PC-9 (cell line): ENCODE results near the gene PELI3. TPM values are rescaled to one million over a fixed set of nuclear protein-coding genes. Genes with fewer than 3 reads are reported as not detected.

Experiments used
- Bru-seq: library from RNA; stranded (reverse); fragments of 400-500 nt; gene quantifications from one replicate; lab custom pipeline; 2021; lab: Mats Ljungman, UMichigan
- BruChase-seq, 2 experiments: library from RNA; stranded (reverse); fragments of 400-500 nt; gene quantifications; one replicate each; lab custom pipeline; 2021; lab: Mats Ljungman, UMichigan
- BruUV-seq: library from RNA; stranded (reverse); fragments of 400-500 nt; replicated peaks from 2 replicates; lab custom pipeline; 2021; lab: Mats Ljungman, UMichigan
- CTCF ChIA-PET: fragments of 300-600 bp; sonication (Branson Sonifier 250); formaldehyde crosslinking; loops from one replicate; lab custom pipeline; 2022; ENCODE audit warnings: antibody characterized with exemption; lab: Charles Lee
- POLR2A ChIA-PET: fragments of 300-600 bp; sonication (Branson Sonifier 250); formaldehyde crosslinking; loops from one replicate; lab custom pipeline; 2022; ENCODE audit warnings: antibody characterized with exemption; ENCODE audit not compliant: unreplicated experiment; lab: Charles Lee
- DNase-seq, 2 experiments: peaks; one replicate each; pipeline versions ENCODE4 v3.0.0 to v3.0.0-alpha.2; 2015 to 2022; ENCODE audit warnings: mixed read lengths in 1 of 2
- H2AFZ ChIP-seq: fragments of 200-600 bp; sonication (generic); 2 replicates; pipeline ENCODE4 v1.8.1; 2017; ENCODE audit warnings: antibody characterized with exemption
- H3F3A ChIP-seq: fragments of 200-600 bp; sonication (generic); 2 replicates; pipeline ENCODE4 v1.8.1; 2017; ENCODE audit warnings: antibody characterized with exemption, mild to moderate bottlenecking, low read depth; ENCODE audit not compliant: insufficient read depth
- H3K27ac ChIP-seq: fragments of 200-600 bp; sonication (generic); 2 replicates; pipeline ENCODE4 v1.6.1; 2016; ENCODE audit warnings: mixed run types
- H3K27me3 ChIP-seq: fragments of 200-600 bp; sonication (generic); 2 replicates; pipeline ENCODE4 v1.6.1; 2016; ENCODE audit warnings: low read depth, mixed run types; ENCODE audit not compliant: insufficient read depth
- H3K36me3 ChIP-seq: fragments of 200-600 bp; sonication (generic); 2 replicates; pipeline ENCODE4 v1.6.1; 2016; ENCODE audit warnings: low read depth, mixed run types
- H3K4me1 ChIP-seq: fragments of 200-600 bp; sonication (generic); replicated peaks from 2 replicates; pipeline ENCODE4 v1.6.1; 2016; ENCODE audit warnings: mixed run types; ENCODE audit not compliant: insufficient read depth
- H3K4me2 ChIP-seq: fragments of 200-600 bp; sonication (generic); 2 replicates; pipeline ENCODE4 v1.6.1; 2017; ENCODE audit warnings: mixed run types
- H3K4me3 ChIP-seq: fragments of 200-600 bp; sonication (generic); 2 replicates; pipeline ENCODE4 v1.6.1; 2016; ENCODE audit warnings: mixed run types
- H3K79me2 ChIP-seq: fragments of 200-600 bp; sonication (generic); 2 replicates; pipeline ENCODE4 v1.6.1; 2017; ENCODE audit warnings: low read depth, mixed run types
- H3K9me2 ChIP-seq: fragments of 200-600 bp; sonication (generic); 2 replicates; pipeline ENCODE4 v1.8.1; 2017; ENCODE audit warnings: mild to moderate bottlenecking; ENCODE audit not compliant: insufficient read depth
- H3K9me3 ChIP-seq: fragments of 200-600 bp; sonication (generic); 2 replicates; pipeline ENCODE4 v1.8.1; 2016; ENCODE audit warnings: low read depth; ENCODE audit not compliant: insufficient read depth
- H4K20me1 ChIP-seq: fragments of 200-600 bp; sonication (generic); 2 replicates; pipeline ENCODE4 v1.8.1; 2017; ENCODE audit not compliant: insufficient read depth
- EZH2 ChIP-seq: fragments of 200-600 bp; sonication (generic); IDR thresholded peaks from 2 replicates; pipeline ENCODE4 v1.8.0; 2017; ENCODE audit warnings: antibody characterized with exemption, low read depth
- intact Hi-C: fragments of 100-400 bp; cut with micrococcal nuclease; formaldehyde crosslinking; loops from one replicate; pipeline ENCODE4 v1.10.0; 2022; ENCODE audit not compliant: unreplicated experiment
- long read RNA-seq: library from polyadenylated mRNA; stranded (forward); transcript quantifications from one replicate; pipeline ENCODE4 v2.0.0, GENCODE V29; 2022
- total RNA-seq: library from RNA; stranded (reverse); gene quantifications from 2 replicates; pipeline ENCODE4 v1.2.3, GENCODE V29; 2021
- TF ChIP-seq, protein P1 (sequence below): fragments of 200-600 bp; sonication (generic); conservative IDR thresholded peaks from 2 replicates; pipeline ENCODE4 v1.6.1; 2017; ENCODE audit warnings: mixed run types, antibody characterized with exemption, mild to moderate bottlenecking, moderate library complexity

Gene PELI3, protein sequence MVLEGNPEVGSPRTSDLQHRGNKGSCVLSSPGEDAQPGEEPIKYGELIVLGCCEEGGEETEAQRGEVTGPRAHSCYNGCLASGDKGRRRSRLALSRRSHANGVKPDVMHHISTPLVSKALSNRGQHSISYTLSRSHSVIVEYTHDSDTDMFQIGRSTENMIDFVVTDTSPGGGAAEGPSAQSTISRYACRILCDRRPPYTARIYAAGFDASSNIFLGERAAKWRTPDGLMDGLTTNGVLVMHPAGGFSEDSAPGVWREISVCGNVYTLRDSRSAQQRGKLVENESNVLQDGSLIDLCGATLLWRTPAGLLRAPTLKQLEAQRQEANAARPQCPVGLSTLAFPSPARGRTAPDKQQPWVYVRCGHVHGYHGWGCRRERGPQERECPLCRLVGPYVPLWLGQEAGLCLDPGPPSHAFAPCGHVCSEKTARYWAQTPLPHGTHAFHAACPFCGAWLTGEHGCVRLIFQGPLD
- total RNA-seq (14.0 and 18.0 TPM in 2 replicates), Bru-seq, nascent RNA (percentile 49 among the genes with signal in this experiment), BruChase-seq, experiment 1, labeled RNA remaining after a 2-hour chase (percentile 42 among the genes with signal in this experiment), BruChase-seq, experiment 2, labeled RNA remaining after a 6-hour chase (percentile 49 among the genes with signal in this experiment)
- long read RNA-seq, transcript PELI3-201 (8 exons, 2,740 nt): major isoform, 7 of 10 reads
- long read RNA-seq, partial matches to known transcripts: 0 of 10 reads
- long read RNA-seq, other reads (novel, unspliced or antisense): 1 of 10 reads

DNA sequence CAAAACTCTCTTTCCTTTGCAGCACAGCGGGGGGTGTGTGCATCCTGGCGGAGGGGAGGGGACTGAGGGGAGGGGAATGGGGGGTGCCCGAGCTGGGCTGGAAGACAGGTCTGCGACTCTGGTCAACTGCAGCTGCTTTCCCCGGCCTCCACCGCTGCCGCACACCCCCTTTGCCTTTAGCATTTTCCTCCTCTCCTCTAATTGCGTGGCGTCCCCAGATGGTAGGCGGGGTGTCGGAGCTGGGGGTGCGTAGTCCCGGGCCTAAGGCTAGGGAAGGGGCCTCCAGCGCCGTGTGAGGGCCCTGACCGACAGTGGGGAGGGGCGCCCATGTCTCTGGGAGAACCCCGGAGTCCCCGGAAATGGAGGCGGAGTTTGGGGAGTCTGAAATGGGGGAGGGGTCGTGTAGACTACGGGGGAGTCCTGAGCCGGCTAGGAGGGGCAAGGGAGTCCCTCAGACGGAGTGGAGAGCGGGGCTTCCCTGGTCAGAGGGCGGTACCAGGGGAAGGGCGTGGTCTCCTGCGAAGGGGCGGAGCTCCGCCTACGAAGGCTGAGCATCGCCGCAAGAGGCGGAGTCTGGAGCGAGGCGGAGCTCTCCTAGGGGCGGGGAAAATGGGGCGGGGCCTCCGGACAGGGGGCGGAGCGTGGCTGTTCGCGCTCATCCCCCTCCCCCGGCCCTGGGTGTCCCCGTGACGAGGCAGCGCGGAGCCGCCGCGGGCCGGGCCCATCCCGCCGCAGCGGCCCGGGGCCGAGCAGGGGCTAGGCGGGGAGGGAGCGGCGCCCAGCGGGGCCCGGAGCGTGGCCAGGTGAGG, at the start of gene PELI3:
Gene PELI3, plus strand, starts transcription at position 681 of the 809 bp plus-strand sequence. CDS start 1,224 bp downstream, outside the sequence.
- Histone ChIP-seq H3K27ac (no peak within 1 kb of the TSS), H3K36me3 (no peaks in the 10 kb centered on the region), H3K4me2 (peak within 1 kb of the TSS; percentile 98), H2AFZ (peak within 1 kb of the TSS; percentile 83), H3K27me3 (no peaks in the 10 kb centered on the region), H3K4me1 (peaks cover 10% of the 10 kb centered on the region), H4K20me1 (no peaks in the 10 kb centered on the region), H3K79me2 (no peaks in the 10 kb centered on the region), H3K9me2 (no peaks in the 10 kb centered on the region), H3K4me3 (peak within 1 kb of the TSS; percentile 90), H3F3A (peaks cover 14% of the 10 kb centered on the region; the same call in 1 of the 2 replicates), H3K9me3 (no peaks in the 10 kb centered on the region)
- no TSS peak for BruUV-seq
- peak; percentile 77 to 95 for DNase-seq
- POLR2A ChIA-PET: interaction anchor here (0.6 to 1.1 kb wide), 11 partner anchors 13 to 505 kb away, joined by 3 to 19 read pairs (median 4); partner anchors contain the start of gene MRPL11
- CTCF ChIA-PET: interaction anchor here (0.6 to 1.1 kb wide), 11 partner anchors 11 to 846 kb away, joined by 3 to 19 read pairs (median 4); partner anchors contain the start of genes MRPL11, RBM14 and ZDHHC24
- TF ChIP-seq, protein P1, sequence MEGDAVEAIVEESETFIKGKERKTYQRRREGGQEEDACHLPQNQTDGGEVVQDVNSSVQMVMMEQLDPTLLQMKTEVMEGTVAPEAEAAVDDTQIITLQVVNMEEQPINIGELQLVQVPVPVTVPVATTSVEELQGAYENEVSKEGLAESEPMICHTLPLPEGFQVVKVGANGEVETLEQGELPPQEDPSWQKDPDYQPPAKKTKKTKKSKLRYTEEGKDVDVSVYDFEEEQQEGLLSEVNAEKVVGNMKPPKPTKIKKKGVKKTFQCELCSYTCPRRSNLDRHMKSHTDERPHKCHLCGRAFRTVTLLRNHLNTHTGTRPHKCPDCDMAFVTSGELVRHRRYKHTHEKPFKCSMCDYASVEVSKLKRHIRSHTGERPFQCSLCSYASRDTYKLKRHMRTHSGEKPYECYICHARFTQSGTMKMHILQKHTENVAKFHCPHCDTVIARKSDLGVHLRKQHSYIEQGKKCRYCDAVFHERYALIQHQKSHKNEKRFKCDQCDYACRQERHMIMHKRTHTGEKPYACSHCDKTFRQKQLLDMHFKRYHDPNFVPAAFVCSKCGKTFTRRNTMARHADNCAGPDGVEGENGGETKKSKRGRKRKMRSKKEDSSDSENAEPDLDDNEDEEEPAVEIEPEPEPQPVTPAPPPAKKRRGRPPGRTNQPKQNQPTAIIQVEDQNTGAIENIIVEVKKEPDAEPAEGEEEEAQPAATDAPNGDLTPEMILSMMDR: no peak
- TF ChIP-seq EZH2: no peak
- intact Hi-C loops: loop anchor here (2.0 kb wide), 1 partner anchor 28 kb away; the partner anchor contains the start of gene MRPL11

DNA sequence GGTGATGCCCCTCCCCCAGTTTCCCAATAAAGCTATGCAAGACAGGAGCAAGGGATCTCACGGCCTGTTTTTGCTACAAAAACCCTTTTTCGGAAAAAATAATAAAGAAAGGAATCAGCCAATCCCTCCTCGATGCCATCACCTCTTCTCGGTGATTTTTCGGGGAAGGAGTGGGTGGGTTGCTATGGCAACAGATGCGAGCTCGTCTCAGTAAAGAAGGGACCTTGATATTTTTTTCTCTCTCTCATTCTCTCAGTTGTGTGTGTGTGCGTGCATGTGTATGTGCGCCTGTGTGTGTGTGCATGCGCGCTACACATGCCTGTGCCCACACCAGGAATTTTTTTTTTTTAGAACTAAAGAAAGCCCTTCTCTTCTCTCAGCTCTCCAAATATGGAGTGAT, 49.7 kb upstream of the PELI3 start:
- no TSS peak for BruUV-seq
- H3K36me3 ChIP-seq: no peaks in the 10 kb centered on the region
- CTCF ChIA-PET: no interaction called here

More for the DNA sequence above, 49.7 kb upstream of the PELI3 start:
- Histone ChIP-seq H3K4me3 (no peak overlapping the region), H4K20me1 (peaks cover 9% of the 10 kb centered on the region), H3K9me2 (no peaks in the 10 kb centered on the region), H3K4me1 (no peaks in the 10 kb centered on the region), H3K27ac (no peak overlapping the region), H3K9me3 (no peaks in the 10 kb centered on the region), H3F3A (peaks cover 7% of the 10 kb centered on the region), H3K79me2 (no peaks in the 10 kb centered on the region), H2AFZ (no peak overlapping the region), H3K27me3 (peaks cover 61% of the 10 kb centered on the region), H3K4me2 (no peak overlapping the region)
- DNase-seq: no peak
- intact Hi-C loops: no loop called here
- POLR2A ChIA-PET: no interaction called here
- TF ChIP-seq EZH2: no peak
- TF ChIP-seq, protein P1: no peak
